Measurements from ENCODE around the gene RSPH9.

DNA sequence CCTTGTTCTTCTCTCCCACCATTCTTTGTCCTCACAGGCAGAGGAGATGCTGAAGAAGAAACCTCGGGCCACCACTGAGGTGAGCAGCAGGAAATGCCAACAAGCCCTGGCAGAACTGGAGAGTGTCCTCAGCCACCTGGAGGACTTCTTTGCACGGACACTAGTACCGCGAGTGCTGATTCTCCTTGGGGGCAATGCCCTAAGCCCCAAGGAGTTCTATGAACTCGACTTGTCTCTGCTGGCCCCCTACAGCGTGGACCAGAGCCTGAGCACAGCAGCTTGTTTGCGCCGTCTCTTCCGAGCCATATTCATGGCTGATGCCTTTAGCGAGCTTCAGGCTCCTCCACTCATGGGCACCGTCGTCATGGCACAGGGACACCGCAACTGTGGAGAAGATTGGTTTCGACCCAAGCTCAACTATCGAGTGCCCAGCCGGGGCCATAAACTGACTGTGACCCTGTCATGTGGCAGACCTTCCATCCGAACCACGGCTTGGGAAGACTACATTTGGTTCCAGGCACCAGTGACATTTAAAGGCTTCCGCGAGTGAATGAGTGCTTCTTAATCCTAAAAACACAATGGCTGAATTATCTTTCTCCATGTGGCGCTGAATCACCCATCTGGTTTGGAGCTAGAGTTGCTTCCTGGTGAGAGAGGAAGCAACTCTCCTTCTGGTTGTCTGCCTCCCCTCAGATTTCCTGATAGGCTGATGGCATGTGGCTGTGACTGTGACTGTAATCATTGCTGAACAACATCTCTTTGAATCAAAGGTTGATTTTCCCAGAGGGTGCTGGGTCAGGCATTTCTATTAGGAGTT lies 4.6 kb upstream of the RSPH9 start:
- TF ChIP-seq, protein P1, sequence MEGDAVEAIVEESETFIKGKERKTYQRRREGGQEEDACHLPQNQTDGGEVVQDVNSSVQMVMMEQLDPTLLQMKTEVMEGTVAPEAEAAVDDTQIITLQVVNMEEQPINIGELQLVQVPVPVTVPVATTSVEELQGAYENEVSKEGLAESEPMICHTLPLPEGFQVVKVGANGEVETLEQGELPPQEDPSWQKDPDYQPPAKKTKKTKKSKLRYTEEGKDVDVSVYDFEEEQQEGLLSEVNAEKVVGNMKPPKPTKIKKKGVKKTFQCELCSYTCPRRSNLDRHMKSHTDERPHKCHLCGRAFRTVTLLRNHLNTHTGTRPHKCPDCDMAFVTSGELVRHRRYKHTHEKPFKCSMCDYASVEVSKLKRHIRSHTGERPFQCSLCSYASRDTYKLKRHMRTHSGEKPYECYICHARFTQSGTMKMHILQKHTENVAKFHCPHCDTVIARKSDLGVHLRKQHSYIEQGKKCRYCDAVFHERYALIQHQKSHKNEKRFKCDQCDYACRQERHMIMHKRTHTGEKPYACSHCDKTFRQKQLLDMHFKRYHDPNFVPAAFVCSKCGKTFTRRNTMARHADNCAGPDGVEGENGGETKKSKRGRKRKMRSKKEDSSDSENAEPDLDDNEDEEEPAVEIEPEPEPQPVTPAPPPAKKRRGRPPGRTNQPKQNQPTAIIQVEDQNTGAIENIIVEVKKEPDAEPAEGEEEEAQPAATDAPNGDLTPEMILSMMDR (IDR thresholded peaks at IDR 0.05) = no peak
- TF ChIP-seq, protein P2, sequence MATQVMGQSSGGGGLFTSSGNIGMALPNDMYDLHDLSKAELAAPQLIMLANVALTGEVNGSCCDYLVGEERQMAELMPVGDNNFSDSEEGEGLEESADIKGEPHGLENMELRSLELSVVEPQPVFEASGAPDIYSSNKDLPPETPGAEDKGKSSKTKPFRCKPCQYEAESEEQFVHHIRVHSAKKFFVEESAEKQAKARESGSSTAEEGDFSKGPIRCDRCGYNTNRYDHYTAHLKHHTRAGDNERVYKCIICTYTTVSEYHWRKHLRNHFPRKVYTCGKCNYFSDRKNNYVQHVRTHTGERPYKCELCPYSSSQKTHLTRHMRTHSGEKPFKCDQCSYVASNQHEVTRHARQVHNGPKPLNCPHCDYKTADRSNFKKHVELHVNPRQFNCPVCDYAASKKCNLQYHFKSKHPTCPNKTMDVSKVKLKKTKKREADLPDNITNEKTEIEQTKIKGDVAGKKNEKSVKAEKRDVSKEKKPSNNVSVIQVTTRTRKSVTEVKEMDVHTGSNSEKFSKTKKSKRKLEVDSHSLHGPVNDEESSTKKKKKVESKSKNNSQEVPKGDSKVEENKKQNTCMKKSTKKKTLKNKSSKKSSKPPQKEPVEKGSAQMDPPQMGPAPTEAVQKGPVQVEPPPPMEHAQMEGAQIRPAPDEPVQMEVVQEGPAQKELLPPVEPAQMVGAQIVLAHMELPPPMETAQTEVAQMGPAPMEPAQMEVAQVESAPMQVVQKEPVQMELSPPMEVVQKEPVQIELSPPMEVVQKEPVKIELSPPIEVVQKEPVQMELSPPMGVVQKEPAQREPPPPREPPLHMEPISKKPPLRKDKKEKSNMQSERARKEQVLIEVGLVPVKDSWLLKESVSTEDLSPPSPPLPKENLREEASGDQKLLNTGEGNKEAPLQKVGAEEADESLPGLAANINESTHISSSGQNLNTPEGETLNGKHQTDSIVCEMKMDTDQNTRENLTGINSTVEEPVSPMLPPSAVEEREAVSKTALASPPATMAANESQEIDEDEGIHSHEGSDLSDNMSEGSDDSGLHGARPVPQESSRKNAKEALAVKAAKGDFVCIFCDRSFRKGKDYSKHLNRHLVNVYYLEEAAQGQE (IDR thresholded peaks at IDR 0.05; ENCODE audit: insufficient read depth in 1 of 2, low read depth in 2 of 2, low read length in 1 of 2) = no peak
